Ishikawa (cell line): ENCODE results near the gene ARHGAP22.

Experiments used
- CREB1 ChIP-seq: IDR thresholded peaks from 2 replicates; pipeline ENCODE4 v1.6.1; 2012; ENCODE audit warnings: low read depth
- EP300 ChIP-seq: IDR thresholded peaks from 2 replicates; pipeline ENCODE4 v1.6.1; 2012; ENCODE audit warnings: borderline replicate concordance
- FOXM1 ChIP-seq: IDR thresholded peaks from 2 replicates; pipeline ENCODE4 v1.6.1; 2012; ENCODE audit warnings: low read depth, borderline replicate concordance
- TEAD4 ChIP-seq: IDR thresholded peaks from 2 replicates; pipeline ENCODE4 v1.6.1; 2012
- YY1 ChIP-seq: IDR thresholded peaks from 2 replicates; pipeline ENCODE4 v1.6.1; 2012; ENCODE audit warnings: low read depth

- TF ChIP-seq TEAD4 (no peak), YY1 (no peak), EP300 (no peak), FOXM1 (no peak), CREB1 (no peak)
These were observed 127.3 kb downstream of the ARHGAP22 start for GRCh38 chr10:48477616-48478015.
